ENCODE data around the gene RXRA.

The RXRA gene

DNA sequence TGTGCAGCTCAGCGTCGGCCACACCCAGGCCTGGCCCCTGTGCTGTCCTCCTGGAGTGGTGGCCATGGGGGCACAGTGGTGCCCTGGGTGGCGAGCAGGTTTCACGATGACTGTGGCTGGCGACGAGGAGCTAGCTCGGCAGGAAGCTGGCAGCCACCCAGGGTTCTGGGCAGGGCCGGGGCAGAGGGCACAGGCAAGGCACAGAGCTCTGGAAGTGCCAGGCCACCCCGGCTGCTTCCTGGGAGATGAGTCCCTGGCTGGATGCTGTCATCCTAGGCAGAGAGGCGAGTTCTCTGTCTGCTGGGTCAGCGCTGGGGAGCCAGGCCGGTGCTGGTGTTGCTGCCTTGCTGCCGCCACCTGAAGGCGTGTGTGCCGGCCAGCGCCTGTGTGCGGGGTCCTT lies 51.7 kb downstream of the RXRA start:
- H3K27ac ChIP-seq (ENCODE audit: low read depth, low read length), result no peak overlapping the region
- H3K27me3 ChIP-seq (ENCODE audit: low read length), result no peaks in the 10 kb centered on the region
- no peak overlapping the region for H3K9ac ChIP-seq (ENCODE audit: low read length)
- H3K9me2 ChIP-seq (replicated peaks; ENCODE audit: insufficient read depth, low read length), result no peaks in the 10 kb centered on the region
- H3K4me2 ChIP-seq (ENCODE audit: low read depth, low read length, poor library complexity, severe bottlenecking), result no peak overlapping the region
- H2AFZ ChIP-seq (ENCODE audit: low read depth, low read length, severe bottlenecking), result no peak overlapping the region
- no peaks in the 10 kb centered on the region for H4K20me1 ChIP-seq (ENCODE audit: low read depth, low read length)
- no peak for TF ChIP-seq EZH2phosphoT487 (conservative IDR thresholded peaks at IDR 0.05; ENCODE audit: low read length)
- TF ChIP-seq, protein P1, sequence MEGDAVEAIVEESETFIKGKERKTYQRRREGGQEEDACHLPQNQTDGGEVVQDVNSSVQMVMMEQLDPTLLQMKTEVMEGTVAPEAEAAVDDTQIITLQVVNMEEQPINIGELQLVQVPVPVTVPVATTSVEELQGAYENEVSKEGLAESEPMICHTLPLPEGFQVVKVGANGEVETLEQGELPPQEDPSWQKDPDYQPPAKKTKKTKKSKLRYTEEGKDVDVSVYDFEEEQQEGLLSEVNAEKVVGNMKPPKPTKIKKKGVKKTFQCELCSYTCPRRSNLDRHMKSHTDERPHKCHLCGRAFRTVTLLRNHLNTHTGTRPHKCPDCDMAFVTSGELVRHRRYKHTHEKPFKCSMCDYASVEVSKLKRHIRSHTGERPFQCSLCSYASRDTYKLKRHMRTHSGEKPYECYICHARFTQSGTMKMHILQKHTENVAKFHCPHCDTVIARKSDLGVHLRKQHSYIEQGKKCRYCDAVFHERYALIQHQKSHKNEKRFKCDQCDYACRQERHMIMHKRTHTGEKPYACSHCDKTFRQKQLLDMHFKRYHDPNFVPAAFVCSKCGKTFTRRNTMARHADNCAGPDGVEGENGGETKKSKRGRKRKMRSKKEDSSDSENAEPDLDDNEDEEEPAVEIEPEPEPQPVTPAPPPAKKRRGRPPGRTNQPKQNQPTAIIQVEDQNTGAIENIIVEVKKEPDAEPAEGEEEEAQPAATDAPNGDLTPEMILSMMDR (IDR thresholded peaks at IDR 0.05; ENCODE audit: insufficient read depth, low read length, poor library complexity, severe bottlenecking), result no peak
- H3K9me3 ChIP-seq (ENCODE audit: insufficient read depth, low read length), result no peaks in the 10 kb centered on the region
- H3K36me3 ChIP-seq (ENCODE audit: low read length), result no peaks in the 10 kb centered on the region
- H3K79me2 ChIP-seq (ENCODE audit: insufficient read depth, low read length), result no peaks in the 10 kb centered on the region
- H3K4me3 ChIP-seq (ENCODE audit: insufficient read depth, low read length, poor library complexity, severe bottlenecking), result no peak overlapping the region
- no peaks in the 10 kb centered on the region for H3F3A ChIP-seq (ENCODE audit: insufficient read depth)

DNA sequence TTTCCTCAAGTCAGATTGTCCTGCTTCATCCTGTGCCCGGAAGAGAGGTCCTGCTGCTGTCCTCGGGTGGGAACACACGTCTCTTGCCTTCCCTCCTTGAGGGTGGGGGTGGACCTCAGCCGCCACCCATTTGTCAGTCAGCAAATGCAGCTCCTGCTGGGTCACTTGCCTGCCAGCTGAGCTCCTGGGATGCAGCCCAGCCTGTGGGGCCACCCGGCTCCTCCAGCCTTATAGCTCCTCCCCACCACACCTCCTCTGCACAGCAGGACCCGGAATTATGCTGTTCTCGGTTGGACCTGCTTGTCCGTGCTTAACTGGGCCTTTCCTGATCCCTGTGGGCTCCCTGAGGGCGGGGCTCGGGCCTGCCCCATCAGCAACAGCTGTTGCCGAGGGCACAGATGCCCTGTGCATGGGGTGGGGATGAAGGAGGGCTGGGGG lies 52.7 kb downstream of the RXRA start:
- Histone ChIP-seq H3K4me3 (ENCODE audit: insufficient read depth, low read length, poor library complexity, severe bottlenecking) (no peak overlapping the region), H3K36me3 (ENCODE audit: low read length) (no peaks in the 10 kb centered on the region), H4K20me1 (ENCODE audit: low read depth, low read length) (no peaks in the 10 kb centered on the region), H3K27ac (ENCODE audit: low read depth, low read length) (no peak overlapping the region), H3K27me3 (ENCODE audit: low read length) (no peaks in the 10 kb centered on the region), H3K9me3 (ENCODE audit: insufficient read depth, low read length) (no peaks in the 10 kb centered on the region), H3K4me2 (ENCODE audit: low read depth, low read length, poor library complexity, severe bottlenecking) (no peak overlapping the region), H3K9me2 (replicated peaks; ENCODE audit: insufficient read depth, low read length) (no peaks in the 10 kb centered on the region), H3K9ac (ENCODE audit: low read length) (no peak overlapping the region), H3K79me2 (ENCODE audit: insufficient read depth, low read length) (no peaks in the 10 kb centered on the region), H2AFZ (ENCODE audit: low read depth, low read length, severe bottlenecking) (no peak overlapping the region), H3F3A (ENCODE audit: insufficient read depth) (no peaks in the 10 kb centered on the region)
- TF ChIP-seq EZH2phosphoT487 (conservative IDR thresholded peaks at IDR 0.05; ENCODE audit: low read length), result no peak
- TF ChIP-seq, protein P1 (IDR thresholded peaks at IDR 0.05; ENCODE audit: insufficient read depth, low read length, poor library complexity, severe bottlenecking), result no peak

DNA sequence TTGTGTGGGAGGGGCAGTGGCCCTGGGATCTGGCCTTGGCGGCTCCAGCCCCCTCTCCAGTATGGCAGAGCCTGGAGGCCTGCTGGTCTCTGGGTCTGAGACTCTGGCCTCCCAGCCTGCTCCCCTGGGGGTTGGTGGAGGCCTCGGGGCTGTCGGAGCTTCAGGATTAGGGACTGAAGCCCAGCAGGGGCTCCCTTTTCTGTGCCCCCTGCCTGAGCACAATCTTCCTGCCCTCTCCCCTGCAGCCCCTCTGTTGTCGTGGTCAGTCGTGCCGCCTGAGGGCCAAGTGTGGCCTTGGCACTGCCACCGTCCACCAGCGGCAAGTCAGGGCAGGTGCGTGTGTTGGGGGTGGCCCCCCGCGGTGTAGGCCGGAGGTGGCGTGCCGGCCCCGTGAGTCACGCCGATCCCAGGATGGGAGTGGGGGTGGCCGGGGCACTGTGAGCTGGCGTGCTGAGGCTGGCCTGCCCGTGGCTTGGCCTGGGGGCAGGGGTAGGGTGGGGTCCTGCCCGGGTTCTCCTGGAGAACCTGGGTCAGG lies 53.6 kb downstream of the RXRA start:
- no peaks in the 10 kb centered on the region for H3K9me3 ChIP-seq (ENCODE audit: insufficient read depth, low read length)
- H3K36me3 ChIP-seq (ENCODE audit: low read length), result no peaks in the 10 kb centered on the region
- no peak overlapping the region for H3K4me3 ChIP-seq (ENCODE audit: insufficient read depth, low read length, poor library complexity, severe bottlenecking)
- TF ChIP-seq EZH2phosphoT487 (conservative IDR thresholded peaks at IDR 0.05; ENCODE audit: low read length), result no peak
- TF ChIP-seq, protein P1 (IDR thresholded peaks at IDR 0.05; ENCODE audit: insufficient read depth, low read length, poor library complexity, severe bottlenecking), result no peak
- no peak overlapping the region for H3K27ac ChIP-seq (ENCODE audit: low read depth, low read length)
- no peaks in the 10 kb centered on the region for H3K27me3 ChIP-seq (ENCODE audit: low read length)
- no peaks in the 10 kb centered on the region for H3F3A ChIP-seq (ENCODE audit: insufficient read depth)
- H3K79me2 ChIP-seq (ENCODE audit: insufficient read depth, low read length), result no peaks in the 10 kb centered on the region
- H3K4me2 ChIP-seq (ENCODE audit: low read depth, low read length, poor library complexity, severe bottlenecking), result no peak overlapping the region
- no peaks in the 10 kb centered on the region for H3K9me2 ChIP-seq (replicated peaks; ENCODE audit: insufficient read depth, low read length)
- H3K9ac ChIP-seq (ENCODE audit: low read length), result no peak overlapping the region
- H2AFZ ChIP-seq (ENCODE audit: low read depth, low read length, severe bottlenecking), result no peak overlapping the region
- no peaks in the 10 kb centered on the region for H4K20me1 ChIP-seq (ENCODE audit: low read depth, low read length)

Data from SU-DHL-6 (cell line).